NCI-H128 (cell line): ENCODE data around the gene ALPI.

Source experiments
- DNase-seq: peaks from one replicate; lab custom pipeline; 2025; ENCODE audit not compliant: unreplicated experiment; lab: John Stamatoyannopoulos, UW

Gene ALPI

GRCh38 chr2:232494542-232494941 lies 38.6 kb downstream of the ALPI start:
- no peak for DNase-seq

- no peak for DNase-seq
These were observed 39.3 kb downstream of the ALPI start for GRCh38 chr2:232495292-232495691.

GRCh38 chr2:232496501-232497270 lies 40.7 kb downstream of the ALPI start:
- no peak for DNase-seq

- no peak for DNase-seq
These were observed 41.4 kb downstream of the ALPI start for GRCh38 chr2:232497348-232497747.

GRCh38 chr2:232498452-232498851 lies 42.5 kb downstream of the ALPI start:
- no peak for DNase-seq

- DNase-seq: no peak
These were observed 45.4 kb downstream of the ALPI start for GRCh38 chr2:232501331-232501771.

- no peak for DNase-seq
These were observed 45.9 kb downstream of the ALPI start for GRCh38 chr2:232501794-232502390.

GRCh38 chr2:232502511-232502910 lies 46.6 kb downstream of the ALPI start:
- DNase-seq: no peak

- no peak for DNase-seq
These were observed 47.2 kb downstream of the ALPI start for GRCh38 chr2:232502911-232503808.

GRCh38 chr2:232503809-232504323 lies 47.9 kb downstream of the ALPI start:
- DNase-seq: no peak

GRCh38 chr2:232504438-232504837 lies 48.5 kb downstream of the ALPI start:
- no peak for DNase-seq

GRCh38 chr2:232505856-232506255 lies 49.9 kb downstream of the ALPI start:
- no peak for DNase-seq

- DNase-seq: no peak
These were observed 50.8 kb downstream of the ALPI start for GRCh38 chr2:232506709-232507108.

- no peak for DNase-seq
These were observed 52.3 kb downstream of the ALPI start for GRCh38 chr2:232508251-232508650.
